Activated T-helper 1 cell treated with anti-CD3 and anti-CD28 coated beads, Interleukin-2, amount 50 U/mL, for 16 hours (primary cell): ENCODE data around the gene C1QTNF8.

Source experiments
- DNase-seq, 2 donors: peaks; one replicate each; pipeline ENCODE4 v3.0.0-alpha.2; 2020; ENCODE audit warnings: low read depth in 1 of 2, low spot score in 1 of 2

C1QTNF8 gene

DNA sequence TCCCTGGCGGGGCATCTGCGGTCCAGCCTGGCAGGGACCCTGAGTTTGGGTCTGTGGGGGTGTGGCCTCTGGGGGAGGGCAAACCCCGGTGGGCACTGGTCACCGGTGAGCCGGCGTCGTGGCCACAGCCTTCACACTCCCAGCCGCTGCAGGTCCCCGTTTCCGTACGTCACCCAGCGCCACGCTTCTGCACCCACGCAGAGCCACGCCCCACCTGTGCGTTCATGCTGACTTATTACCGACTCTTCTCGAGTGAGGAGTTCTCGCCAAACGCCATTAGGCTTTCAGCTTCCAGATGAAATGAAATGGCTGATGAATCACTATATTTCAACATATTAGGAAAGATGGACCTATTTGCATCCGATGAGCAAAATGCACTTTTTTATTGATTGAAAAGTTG, 32.3 kb downstream of the C1QTNF8 start:
- no peak for DNase-seq

DNA sequence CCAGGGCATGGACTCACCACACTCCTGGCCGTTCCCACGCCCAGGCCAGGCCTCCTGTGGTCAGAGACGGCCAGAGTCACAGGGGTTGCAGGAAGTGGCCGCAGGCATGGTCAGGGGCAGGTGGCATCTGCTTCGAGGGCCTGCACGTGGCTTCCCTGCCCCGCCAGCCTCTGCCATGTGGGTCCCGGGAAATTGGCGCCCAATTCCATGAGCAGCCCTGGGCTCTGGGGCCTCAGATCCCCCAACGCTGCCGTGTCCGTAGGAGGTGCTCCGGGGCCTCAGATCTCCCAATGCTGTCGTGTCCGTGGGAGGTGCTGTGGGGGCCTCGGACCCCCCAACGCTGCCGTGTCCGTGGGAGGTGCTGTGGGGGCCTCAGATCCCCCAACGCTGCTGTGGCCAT, 33.1 kb downstream of the C1QTNF8 start:
- DNase-seq, result no peak

DNA sequence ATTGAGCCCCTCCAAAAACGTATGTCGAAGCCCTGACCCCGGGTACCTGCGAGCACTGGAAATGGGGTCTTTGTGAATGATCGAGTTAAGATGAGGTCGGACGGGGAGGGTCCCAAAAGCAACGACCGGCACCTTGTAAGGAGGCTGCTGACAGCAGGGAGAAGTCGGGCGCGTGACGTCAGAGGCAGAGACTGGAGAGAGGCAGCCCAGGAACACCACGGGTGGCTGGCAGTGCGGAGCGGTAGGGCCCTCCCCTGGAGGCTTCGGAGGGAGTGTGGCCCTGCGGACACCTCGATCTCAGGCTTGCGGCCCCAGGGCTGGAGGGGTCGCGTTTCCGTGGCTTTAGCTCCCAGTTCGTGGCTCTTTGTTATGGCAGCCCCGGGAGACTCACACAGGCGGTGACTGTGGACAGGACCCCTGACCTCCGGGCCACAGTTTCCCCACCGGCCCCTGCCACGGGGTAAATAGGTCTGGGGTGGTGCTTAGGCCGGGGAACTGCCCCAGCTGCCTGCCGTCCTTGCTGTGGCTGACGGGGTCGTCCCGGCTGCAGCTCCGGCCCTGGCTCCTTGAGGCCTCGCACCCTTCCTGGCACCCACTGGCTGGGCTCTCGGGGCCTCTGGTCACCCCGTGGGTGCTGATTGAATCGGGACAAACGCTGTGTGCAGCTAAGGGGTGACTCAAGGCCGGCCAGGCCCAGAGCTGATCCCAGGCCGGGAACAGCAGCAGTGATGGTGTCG, 34.1 kb downstream of the C1QTNF8 start:
- no peak for DNase-seq

DNA sequence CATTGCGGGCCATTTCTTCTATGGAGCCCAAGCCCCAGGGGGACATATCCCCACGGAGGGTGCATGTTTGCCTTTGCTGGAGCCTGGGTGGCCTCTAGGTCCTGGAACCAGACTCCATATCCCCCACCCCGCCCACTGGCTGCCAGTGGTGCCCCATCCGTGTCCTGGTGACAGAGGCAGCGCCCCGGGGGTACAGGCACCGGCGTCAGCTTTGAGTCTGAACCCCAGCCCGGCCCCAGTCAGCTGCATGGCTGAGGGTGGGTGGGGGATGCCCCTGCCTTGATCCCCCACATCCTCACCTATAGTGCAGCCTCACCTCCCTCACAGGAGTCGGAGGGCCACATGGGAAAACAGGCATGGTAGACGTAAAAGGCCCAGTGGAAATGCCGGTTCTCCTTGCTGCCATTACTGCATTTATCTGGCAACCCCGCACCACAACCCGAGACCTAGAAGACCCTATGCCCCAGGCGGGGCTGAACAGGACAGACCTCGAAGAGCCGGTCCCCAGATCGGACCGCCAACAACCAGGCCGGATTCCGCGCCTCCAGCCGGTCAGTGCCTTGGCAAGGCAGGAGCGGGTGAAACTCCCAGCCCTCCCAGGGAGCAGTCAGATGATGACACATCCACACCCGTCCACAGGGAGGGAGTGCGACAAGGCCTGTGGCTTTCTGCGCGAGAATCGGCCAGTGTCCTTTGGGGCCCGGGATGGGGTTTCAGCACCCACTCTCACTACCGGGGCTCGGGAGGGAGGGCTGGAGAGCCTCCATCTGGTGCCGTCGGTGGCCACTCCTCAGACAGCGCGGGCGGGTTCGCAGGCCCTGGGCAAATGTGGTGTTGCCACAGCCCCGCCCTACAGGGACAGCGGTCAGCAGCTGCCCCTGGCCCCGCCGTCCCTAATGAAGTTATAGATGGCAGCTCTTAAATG, 35.4 kb downstream of the C1QTNF8 start:
- no peak for DNase-seq

DNA sequence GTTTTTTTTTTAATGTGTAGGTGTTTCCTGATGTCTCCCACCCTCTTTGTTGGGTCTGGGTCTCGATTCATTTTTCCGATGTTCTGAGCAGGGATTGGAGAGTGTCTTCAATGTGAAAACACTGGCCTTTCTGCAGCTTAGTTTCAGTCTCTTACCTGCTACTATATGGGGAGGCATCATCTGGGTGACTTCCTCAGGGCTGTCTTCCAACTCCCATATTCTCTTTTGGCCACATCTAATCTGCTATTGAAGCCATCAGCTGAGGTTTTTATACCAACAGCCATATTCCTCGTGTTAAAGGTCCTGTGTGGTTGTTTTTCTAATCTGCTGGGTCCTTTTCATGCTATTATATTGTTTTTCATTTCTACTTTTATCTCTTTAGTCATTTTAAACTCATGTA, 36.7 kb downstream of the C1QTNF8 start:
- no peak for DNase-seq

DNA sequence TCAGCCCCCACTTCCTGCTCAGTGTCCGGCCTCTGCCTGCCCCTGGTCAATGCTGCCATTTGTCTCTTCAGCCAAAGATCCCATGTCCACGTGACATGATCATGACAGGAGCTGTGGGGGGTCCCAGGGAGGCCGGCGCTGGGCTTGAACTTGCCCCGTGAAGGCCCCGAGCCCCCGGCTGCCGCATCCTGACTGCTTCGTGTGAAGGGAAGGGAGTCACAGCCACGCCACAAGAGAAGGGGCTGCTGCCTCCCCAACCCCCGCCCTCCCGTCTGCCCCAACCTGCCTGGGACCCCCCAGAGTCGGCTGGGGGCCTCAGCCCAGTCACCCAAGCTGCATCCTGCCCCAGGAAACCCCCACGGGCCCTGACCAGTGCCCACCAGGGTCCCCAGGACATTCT, 37.8 kb downstream of the C1QTNF8 start:
- no peak for DNase-seq

DNA sequence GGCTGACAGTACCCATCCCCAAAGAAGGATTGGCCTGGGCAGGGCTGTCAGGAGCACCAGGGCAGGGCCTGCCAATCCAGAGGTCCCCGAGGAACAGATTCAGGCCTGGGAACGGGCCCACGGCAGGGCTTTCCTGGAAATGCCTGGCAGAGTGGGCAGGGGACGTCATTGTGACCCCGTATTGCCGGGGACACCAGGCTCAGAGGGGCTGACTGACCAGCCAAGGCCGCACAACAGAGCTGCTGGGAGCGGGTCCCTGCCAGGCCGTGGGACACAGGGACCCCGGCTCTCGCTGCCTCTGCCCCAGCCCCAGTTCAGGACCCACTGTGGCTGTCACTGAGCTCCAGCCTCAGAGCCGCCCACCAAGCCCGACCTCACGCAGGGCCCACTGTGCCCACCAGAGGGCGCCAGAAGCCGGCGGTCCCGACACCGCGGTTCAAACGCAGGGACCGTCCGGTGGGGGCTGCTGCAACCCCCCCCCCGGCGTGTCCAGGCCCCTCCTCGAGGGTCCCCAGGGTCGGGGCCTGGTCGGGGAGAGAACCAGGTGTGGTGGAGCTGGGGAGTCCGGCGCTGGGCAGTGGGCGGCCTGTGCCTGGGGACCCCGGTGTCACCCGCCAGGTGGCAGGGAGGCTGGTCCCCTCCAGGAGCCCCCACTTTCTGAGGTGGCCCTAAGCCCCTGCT, 38.7 kb downstream of the C1QTNF8 start:
- DNase-seq, result peak; percentile 45 to 49

DNA sequence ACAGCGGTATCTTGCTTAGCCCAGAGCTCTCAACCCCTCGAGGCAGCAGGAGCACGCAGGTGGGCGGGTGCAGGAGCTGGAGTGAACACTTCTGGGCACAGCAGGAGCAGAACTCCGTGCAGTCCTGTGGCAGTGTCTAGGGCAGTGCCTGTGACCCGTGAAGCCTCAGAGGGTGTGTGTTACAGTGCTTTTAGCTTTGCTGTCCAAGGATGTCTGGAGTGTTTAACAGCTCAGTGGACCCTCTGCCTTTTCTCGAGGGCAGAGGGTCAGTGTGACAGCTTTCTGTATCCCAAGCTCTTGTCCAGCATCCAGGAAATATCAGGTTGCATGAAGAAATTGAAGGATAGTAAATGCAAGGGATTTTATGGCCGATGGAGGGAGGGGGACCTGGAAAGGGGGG, 39.8 kb downstream of the C1QTNF8 start:
- DNase-seq, result no peak

DNA sequence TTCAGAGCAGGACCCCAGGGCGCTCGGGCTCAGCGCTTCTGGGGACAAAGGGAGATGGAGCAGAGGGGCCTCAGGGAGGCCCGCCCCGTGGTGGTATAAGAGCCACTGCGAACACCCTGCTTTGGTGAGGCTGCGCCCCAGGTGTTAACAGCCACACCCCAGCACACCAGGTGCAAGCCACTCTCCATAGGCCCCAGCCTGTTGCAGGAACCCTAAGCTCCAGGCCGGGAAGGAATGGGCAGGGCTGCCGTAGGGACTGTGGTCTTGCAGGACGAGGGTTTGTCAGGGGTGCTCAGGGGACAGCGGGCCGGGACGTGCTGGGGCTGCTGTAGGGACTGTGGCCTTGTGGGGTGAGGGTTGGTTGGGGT, 40.5 kb downstream of the C1QTNF8 start:
- DNase-seq, result no peak

DNA sequence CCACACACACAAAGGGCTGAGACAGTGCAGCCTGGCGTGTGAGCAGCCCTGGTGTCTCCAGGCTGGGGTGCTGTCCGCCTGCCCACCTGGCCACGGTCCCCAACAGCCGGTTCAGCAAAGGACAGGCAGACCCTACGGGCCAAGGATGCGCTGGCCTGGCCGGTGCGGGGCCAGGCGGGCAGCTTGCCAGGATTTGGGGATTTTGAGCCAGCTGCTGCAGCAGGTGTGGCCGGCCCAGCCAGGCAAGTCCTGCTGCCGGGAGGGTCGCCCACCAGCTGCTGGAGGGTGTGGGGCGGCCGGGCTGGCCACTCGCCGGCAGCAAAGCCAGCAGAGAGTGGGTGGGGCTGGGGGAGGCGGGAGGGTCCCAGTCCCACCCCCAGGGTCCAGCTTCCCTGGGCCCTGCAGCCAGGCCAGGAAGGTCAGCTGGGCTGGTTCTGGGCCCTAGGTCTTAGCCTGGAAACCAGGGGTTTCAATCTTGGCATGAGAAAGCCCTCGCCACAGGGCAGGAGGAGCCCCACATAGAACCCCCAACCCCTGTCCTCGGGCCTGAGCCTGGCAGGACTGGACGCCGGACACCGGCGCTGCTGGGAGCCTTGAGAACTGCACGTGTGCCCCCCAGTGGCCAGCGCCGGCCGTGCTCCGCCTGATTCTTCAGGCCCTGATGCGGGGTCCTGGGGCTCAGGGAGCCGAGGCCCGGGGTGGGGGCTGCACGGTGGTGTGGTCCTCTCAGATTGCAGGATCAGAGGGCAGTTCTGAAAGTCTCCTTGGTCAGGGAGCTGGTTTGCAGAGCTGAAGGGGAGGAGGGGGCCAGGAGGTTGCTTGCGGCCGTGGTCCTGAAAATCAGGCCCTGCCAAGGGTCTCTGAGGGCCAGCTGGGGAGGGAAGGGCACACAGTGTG, 41.1 kb downstream of the C1QTNF8 start:
- no peak for DNase-seq

DNA sequence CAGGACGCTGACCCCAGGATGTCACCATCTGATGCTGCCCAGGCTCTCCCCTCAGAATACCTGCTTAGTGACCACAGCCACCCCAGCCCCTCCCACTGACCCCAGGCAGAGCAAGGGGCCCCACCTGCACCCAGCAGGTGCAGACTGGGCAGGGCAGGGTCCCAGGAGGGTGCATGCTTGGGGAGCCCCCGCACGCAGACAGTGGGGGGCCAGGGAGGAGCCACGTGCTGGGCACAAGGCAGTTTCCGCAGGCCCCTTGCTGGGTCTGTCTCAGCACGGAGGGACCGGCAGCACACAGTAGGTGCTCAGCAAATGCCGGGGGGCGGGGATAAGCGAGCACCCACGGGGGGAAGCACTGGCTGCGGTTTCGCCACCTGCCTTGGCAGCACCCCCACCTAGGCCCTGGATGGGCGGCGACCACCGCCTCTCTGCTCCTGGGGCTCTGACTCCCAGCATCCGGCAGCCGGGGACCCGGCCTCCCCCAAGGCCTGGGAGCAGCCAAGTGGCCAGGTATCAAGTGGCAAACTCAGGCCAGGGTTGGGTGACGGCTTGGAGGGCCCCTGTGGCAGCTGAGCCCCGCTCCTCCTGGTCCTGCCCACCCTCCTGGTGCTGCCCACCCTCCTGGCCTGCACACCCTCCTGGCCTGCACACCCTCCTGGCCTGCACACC, 42.2 kb downstream of the C1QTNF8 start:
- no peak for DNase-seq

DNA sequence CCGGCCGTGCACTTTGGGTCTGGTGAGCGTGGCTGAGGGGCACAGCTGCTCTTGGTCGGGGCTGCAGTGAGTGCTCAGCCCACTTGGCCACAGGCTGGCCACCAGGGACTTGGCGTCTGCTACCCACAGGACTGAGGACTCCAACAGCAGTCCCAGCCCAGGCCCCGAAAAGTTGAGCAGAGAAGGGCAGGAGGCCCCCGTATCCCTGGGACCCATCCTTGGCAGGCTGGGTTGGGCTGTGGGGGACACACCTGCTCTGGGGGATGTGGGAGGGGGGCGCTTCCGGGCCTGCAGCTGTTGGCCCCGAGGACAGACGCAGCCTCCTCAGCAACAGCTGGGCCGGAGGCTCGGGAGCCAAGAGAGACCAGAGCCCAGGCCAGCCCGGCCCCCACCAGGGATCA, 42.9 kb downstream of the C1QTNF8 start:
- no peak for DNase-seq

DNA sequence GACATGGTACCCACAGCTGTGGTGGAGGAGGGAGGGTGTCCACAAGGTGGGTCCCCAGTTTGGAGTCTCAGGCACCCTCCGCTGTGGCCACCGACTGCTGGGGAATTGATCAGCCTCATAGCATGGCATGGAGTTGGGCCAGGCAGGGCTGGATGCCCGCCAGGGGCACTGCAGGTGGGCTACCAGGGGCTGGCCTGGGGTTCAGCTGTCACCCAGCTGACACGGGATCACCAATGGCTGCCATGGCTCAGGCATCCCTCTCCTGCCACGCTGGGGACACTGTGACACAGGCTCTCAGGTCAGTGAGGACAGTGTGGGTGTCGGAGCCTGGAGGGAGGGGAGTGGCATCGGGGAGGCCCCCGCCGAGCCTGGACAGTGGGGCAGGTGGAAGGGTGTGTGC, 43.3 kb downstream of the C1QTNF8 start:
- no peak for DNase-seq

DNA sequence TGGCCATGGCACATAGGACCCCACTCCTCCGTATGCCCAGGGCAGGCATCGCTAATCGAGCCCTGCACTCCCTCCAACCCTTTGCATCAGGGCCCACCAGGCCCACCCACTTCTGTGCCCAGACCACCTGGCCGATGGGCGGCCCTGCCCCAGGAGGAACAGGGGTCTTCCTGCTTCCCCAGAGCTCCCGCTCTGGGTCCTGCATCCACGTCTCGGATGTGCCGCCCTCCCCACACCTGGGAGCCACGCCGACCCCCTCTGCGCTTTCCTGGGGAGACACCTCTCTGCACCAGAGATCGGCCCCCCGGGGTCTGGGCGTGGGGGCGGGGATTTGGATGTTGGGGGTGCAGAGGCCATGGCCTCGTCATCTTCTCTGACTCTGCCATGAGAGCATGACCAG, 44.6 kb downstream of the C1QTNF8 start:
- no peak for DNase-seq

DNA sequence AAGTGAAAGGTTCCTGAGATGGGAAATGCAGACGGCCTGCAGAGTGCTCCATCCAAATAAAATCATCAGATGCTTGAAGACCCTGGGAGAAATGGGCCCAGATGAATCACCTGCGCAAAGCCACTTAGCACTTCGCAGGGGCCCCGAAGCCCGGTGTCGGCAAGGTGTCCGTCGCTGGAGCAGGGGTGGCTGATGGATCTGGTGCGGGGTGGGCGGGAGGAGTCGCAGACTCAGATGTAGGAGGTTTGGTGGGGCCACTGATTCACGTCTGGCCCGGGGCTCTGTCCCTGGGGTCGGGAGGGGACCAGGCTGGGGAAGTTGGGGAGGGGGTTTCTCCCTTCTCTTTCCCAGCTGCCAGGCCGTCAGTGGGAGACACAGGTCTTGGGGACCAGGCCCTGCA, 45.1 kb downstream of the C1QTNF8 start:
- no peak for DNase-seq

DNA sequence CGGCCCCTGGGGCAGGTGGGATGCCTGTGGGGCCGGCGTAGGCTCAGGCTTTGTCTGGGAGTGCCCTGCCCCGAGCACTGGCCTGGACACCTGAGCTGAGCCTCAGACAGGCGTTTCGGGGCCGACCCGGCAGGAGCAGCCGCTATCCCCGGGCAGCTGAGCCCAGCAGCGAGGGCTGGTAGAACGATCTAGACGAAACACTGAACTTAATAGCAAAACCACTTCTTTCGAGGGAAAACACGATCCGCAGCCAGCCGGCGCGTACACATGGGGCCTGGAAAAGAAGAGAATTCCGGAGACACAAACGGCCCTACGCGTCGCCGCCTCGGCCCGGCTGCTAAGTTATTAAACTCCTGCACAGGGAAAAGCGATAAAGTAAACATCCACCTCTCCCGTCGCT, 45.5 kb downstream of the C1QTNF8 start:
- no peak for DNase-seq

DNA sequence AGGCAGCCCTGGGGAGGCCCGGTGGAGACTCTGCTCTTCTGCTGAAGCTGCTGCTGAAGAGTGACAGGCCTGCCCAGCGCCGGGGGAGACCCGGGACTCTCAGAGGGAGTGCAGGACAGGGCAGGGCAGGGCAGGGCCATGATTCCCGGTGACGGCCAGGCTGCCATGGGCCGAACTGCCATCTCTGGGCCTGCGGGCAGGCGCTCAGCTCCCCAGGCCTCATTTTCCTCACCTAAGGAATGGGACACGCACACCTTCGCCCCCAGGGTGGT, 46.1 kb downstream of the C1QTNF8 start:
- DNase-seq, result no peak

DNA sequence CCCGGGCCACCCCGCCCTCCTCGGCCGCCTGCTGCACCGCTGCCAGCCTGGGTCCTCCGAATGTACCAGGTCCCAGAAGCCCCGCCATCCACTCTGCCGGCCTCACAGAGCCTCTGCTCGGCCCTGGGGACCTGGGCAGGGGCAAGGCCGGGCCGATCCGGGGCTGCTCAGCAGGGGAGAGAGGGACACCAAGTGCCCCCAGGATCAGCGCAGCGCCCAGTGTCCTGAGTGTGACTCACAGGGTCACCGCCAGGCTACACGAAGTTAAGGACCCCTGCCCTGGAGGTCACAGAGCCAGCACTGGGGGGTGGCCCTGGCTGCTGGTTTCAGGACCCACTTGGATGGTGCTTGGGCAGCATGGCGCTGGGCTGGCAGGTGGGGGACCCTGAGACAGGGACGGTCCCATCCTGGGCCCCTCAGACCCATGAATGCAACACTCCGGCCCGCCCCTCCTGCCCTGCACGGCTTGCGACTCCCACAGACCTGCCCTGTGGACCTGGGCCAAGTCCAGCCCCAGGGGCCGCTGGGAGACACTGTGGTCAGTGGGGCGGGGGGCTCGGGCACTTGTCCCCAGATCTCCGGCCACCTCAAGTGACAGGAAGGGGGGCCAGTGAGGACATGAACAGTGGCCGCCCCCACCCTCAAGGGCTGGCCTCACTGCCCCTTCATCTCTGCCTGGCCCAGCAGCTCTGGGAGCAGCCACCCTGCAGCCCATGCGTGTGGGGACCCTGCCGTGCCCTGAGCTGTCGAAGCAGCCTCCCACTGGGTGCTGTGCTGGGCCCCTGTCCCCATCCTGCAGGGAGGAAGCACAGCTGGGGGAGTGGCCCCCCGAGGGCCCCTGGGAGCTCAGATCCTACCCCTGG, 46.7 kb downstream of the C1QTNF8 start:
- no peak for DNase-seq

DNA sequence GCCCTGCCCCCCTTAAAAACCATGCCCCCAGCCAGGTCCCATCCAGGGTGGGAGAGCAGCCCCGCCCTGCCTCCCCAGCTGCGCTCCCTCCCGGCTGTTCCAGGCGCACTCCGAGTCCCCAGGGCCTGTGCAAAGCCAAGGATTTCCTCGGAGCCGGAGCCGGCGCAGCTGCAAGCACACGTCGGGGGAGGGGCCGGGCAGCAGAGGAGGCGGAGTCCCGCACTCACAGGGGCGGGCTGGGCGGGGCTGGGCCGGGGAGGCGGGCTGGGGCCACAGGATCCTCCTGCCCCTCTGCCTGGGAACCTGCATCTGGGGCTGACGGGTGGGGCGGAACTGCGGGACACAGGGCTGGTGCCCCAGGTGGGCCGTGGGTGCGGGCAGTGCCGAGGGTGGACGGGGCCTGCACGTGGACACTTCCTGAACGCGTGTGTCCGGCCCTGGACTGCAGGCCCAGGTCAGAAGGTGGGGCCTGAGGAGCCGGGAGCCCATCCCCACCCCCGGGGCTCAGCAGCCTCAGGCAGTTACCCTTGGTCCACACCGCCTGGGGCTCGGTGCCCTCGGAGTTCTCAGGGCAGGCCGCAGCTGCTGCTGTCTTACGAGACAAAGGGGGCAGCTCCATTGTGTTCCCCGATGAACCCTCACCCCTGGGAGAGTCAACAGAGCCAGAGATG, 47.5 kb downstream of the C1QTNF8 start:
- no peak for DNase-seq
